ENCODE results near the gene KCNC4.

DNA sequence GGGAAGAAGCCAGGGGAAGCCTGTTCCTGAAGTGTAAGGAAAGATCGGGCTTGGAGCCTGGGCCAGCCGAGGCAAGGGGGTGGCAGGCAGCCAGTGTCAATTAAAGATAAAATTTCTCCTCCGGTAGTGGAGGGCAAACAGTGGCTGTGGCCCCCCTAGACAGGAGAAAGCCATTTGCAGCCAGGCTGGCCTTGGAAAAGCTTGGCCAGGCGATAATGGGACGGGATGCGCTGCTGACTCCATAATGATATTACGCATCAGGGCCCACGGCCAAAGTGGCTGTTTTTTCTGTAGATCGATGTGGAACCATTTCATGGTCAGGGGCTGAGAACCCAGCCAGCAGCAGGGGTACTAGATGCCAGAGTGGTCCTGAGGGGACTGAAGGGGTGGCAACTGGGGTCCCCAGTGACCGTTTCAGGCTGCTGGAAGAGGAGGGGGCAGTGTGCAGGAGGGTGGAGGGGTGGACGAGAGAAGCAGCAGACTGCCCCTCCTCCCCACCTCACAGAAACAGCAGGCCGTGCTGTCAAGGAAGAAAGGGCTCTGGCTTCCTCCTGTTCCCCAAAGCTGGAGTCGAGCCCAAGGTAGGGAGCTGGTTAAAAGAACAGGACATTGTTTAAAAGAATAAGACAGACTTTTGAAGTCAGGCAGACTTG, 25.2 kb downstream of the KCNC4 start:
- TF ChIP-seq POLR2A (IDR thresholded peaks at IDR 0.05; ENCODE audit: low read length) (no peak), GATA1 (IDR thresholded peaks at IDR 0.05; ENCODE audit: low read depth, low read length) (no peak)
